Measurements from ENCODE around the gene GALNT10. TPM values are rescaled to one million over a fixed set of nuclear protein-coding genes. Genes with fewer than 3 reads are reported as not detected.

Gene GALNT10
- total RNA-seq, 1 experiment from 2014 or later = 27.8 TPM

GRCh38 chr5:154403234-154403633 is 212.7 kb downstream of the GALNT10 start:
- Histone ChIP-seq H3K4me1 (ENCODE audit: control insufficient read depth in 1 of 2, insufficient read depth in 2 of 2, low read length in 2 of 2) (peaks cover 8 to 23% of the 10 kb centered on the region in 2 experiments; a peak in 3 of 4 replicates), H3K4me3 (replicated peaks in 1 of 2; ENCODE audit: low read depth in 1 of 2, low read length in 2 of 2) (no peak overlapping the region), H3K9me2 (ENCODE audit: insufficient read depth) (no peaks in the 10 kb centered on the region), H4K20me1 (ENCODE audit: insufficient read depth) (no peaks in the 10 kb centered on the region), H3K27ac (ENCODE audit: low read depth, low read length) (no peak overlapping the region), H3K79me2 (ENCODE audit: insufficient read depth, low read length) (no peaks in the 10 kb centered on the region), H3K36me3 (ENCODE audit: control insufficient read depth in 1 of 2, insufficient read depth in 2 of 2, low read length in 2 of 2) (no peaks in the 10 kb centered on the region), H3K9me3 (ENCODE audit: control insufficient read depth in 1 of 2, insufficient read depth in 1 of 2, low read depth in 1 of 2, low read length in 2 of 2) (no peaks in the 10 kb centered on the region), H3K9ac (ENCODE audit: low read length) (no peak overlapping the region), H2AFZ (ENCODE audit: low read depth, low read length, poor library complexity, severe bottlenecking) (no peak overlapping the region), H3K4me2 (ENCODE audit: low read length) (no peak overlapping the region), H3K27me3 (ENCODE audit: insufficient read depth, low read length) (no peaks in the 10 kb centered on the region)
- ChIA-PET CTCF (interaction anchor here (4.2 kb wide), 1 partner anchor 330 kb away, joined by 70 read pairs; no protein-coding TSS in a partner anchor), POLR2A (no interaction called here), RAD21 (ENCODE audit: low non-redundant PET in 1 of 2, low total read pairs in 2 of 2, uncharacterized antibody in 2 of 2, unreplicated experiment in 2 of 2) (no interaction called here)
- DNase-seq (ENCODE audit: low read depth, low spot score) (no peak), ATAC-seq (no peak)
- BruUV-seq (replicated peaks) = no TSS peak
- TF ChIP-seq CBX3 (IDR thresholded peaks at IDR 0.05; ENCODE audit: low read depth) (no peak), ZFX (IDR thresholded peaks at IDR 0.05) (no peak), ELF1 (IDR thresholded peaks at IDR 0.05; ENCODE audit: borderline replicate concordance, low read depth) (no peak), TCF7L2 (IDR thresholded peaks at IDR 0.05; ENCODE audit: borderline replicate concordance, extremely low read depth, insufficient read depth, insufficient read length) (no peak), ZBTB33 (IDR thresholded peaks at IDR 0.05; ENCODE audit: extremely low read depth, insufficient replicate concordance, low read length) (no peak), MAX (IDR thresholded peaks at IDR 0.05) (no peak), YY1 (IDR thresholded peaks at IDR 0.05; ENCODE audit: extremely low read depth, insufficient replicate concordance, low read depth, low read length) (no peak)
- intact Hi-C loops (cut with micrococcal nuclease) = no loop called here

Data from HCT116 (cell line).